Measurements from ENCODE around the gene ZNF577.

GRCh38 chr19:51821921-51822320, 65.8 kb downstream of the ZNF577 start:
- no peak for TF ChIP-seq ZNF274 (IDR thresholded peaks at IDR 0.05; ENCODE audit: low read depth, low read length)
- no peak for TF ChIP-seq SUZ12 (IDR thresholded peaks at IDR 0.05; ENCODE audit: extremely low read depth, insufficient read depth, insufficient read length)
- no peak for TF ChIP-seq YY1 (IDR thresholded peaks at IDR 0.05; ENCODE audit: insufficient read depth, insufficient read length)

Data from NT2/D1 (cell line).